Stimulated activated CD4-positive, alpha-beta T cell treated with anti-CD3 and anti-CD28 coated beads, Interleukin-15, amount 100 ng/mL, for 24 hours (primary cell): Measurements from ENCODE around the gene PTPN12.
A peak's percentile ranks its signal among the peaks of the same experiment; 100 is the strongest.
"Not testable (repeated sequence)": the region's sequence is repeated elsewhere in the genome, so short reads cannot be mapped to it uniquely, and the experiment has no call there.

Source experiments
- DNase-seq: peaks from one replicate; pipeline ENCODE4 v3.0.0-alpha.2; 2020

Gene PTPN12

GRCh38 chr7:77538281-77539212 is 1.5 kb downstream of the PTPN12 start:
- DNase-seq: peak; percentile 10

GRCh38 chr7:77540402-77540822 is 3.3 kb downstream of the PTPN12 start:
- DNase-seq: no peak

DNA sequence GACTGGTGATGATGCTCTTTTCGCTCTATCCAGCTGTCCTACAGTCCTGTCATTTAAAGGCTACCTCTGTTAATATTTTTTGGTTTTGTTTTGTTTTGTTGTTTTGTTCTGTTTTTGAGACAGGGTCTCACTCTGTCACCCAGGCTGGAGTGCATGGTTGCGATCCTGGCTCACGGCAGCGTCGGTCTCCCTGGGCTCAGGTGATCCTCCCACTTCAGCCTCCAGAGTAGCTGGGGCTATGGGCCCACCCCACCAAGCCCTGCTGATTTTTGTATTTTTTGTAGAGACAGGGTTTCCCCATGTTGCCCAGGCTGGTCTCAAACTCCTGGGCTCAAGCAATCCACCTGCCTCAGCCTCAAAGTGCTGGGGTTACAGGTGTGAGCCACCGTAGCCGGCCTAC is 3.9 kb downstream of the PTPN12 start:
- not testable (repeated sequence) for DNase-seq

DNA sequence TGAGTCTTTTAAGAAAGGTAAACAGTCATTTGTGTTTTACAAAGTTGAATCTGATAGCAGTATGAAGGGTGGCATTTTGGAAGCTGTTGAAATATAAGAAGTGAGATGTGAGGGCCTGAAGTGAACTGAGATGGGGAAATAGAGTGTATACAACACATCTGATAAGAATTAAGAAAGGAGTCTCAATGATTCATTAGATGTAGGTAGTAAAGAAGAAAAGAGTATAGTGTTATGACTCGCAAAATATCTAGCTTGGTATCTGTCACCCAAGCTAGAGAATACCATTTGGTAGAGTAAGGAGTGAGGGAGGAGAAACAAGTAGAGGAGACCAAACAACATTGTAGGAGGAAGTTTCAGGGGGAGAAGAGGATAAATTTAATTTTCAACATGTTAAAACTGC is 5.3 kb downstream of the PTPN12 start:
- DNase-seq: no peak

DNA sequence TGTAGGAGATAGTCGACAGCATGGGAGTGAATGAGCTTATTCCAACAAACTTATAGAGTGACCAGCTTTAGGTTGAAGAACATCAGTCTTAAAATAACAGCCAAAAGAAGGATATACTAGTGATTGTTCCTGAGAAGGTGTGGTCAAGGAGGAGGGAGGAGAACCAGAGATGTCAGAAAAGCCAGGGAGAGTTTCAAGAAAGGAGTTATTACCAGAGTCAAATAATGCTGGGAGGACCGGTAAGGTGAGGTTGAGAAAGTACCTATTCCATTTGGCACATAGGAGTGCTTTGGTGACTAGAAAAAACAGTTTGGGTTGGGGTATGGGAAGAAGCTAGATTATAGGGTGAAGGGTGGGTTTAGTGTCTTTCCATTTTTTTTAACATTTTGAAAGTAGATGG is 5.8 kb downstream of the PTPN12 start:
- DNase-seq: no peak

GRCh38 chr7:77543910-77544309 is 6.8 kb downstream of the PTPN12 start:
- no peak for DNase-seq

- DNase-seq: no peak
Measured at GRCh38 chr7:77544518-77544917, 7.4 kb downstream of the PTPN12 start.

- no peak for DNase-seq
Measured at GRCh38 chr7:77548206-77548605, 11.1 kb downstream of the PTPN12 start.

DNA sequence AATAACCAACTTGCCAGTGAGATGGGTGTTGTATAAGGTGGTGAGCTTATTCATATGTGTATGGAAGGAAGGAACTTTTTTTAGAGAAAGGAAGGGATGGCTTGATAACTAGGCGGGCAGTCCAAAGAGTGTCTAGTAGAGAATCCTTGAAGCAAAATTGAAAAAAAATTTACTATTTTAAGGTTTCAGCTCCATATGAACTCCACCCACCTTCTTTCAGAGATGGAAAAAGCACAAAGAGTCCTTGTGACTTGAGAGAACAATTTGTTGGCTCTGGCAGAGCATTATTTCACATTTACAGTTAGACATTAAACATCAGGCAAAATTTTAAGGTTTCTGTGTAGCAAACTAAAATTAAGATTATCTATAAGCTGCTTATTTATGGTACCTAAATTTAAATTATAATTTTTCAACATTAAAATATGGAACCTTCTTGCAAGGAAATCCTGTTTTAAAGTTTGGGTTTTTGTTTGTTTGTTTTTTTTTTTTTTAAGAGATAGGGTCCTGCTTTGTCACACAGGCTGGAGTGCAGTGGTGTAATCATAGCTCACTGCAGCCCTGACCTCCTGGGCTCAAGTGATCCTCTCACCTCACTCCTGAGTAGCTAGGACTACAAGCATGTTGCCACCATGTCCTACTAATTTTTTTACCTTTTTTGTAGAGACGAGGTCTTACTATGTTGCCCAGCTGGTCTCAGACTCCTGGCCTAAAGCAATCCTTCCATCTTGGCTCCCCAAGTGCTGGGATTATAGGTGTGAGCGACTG is 12.2 kb downstream of the PTPN12 start:
- DNase-seq: no peak

DNA sequence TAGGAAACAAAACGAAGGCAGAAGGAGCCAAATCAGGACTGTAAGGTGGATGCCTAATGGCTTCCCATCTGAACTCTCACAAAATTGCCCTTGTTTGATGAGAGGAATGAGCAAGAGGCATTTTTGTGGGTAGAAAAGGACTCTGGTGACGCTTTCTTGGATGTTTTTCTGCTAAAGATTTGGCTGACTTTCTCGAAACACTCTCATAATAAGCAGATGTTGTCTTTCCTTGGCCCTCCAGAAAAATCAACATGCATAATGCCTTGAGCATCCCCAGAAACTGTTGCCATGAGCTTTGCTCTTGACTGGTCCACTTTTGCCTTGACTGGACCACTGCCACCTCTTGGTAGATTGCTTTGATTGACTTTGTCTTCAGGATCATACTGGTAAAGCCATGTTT is 13.5 kb downstream of the PTPN12 start:
- DNase-seq: no peak

GRCh38 chr7:77553123-77553522 is 16.0 kb downstream of the PTPN12 start:
- DNase-seq: no peak

DNA sequence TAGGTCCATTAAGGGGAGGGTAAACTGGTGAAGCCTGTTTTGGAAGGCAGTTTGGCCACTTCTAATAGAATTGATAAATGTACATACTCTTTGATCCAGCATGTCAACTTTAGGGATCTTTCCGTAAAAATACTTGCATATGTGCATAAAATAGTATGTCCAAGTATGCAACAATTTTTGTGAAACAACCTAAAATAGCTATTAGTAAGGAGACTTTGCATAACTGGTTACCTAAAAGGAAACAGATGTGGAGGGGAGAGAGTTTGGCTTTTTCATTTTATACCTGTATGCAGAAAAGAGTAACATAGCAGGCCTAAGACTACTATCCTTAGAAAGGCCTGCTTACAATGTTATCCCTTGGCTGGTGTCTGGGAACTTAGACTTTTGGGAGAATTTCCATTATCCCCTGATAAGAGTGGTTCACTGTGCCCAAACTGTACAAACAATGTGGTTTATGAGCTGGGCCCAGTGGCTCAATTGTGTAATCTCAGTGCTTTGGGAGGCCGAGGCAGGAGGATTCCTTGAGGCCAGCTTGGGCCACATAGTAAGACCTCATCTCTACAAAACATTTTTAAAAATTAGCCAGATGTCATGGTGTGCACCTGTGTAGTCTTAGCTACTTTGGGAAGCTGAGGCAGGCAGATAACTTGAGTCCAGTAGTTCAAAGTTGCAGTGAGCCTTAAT is 21.3 kb downstream of the PTPN12 start:
- DNase-seq: no peak

- DNase-seq: no peak
Measured at GRCh38 chr7:77561352-77561751, 24.3 kb downstream of the PTPN12 start.

DNA sequence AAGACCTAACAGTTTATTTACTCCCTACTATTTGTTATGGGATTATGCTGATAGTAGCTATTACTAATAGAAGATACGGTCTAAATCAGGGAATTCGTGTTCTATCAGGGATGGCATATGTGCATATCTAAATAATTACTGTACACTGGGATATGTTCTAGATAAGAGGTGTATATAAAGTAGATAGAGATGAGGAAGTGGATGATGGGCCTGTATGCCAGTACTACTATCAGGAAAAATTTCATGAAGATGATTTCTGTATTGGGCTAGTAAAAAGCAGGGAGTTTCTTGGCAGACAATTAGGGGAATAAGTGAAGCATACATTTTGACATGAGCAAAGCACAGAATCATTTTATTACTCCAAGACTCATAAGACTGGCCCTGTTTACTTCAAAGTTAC is 26.2 kb downstream of the PTPN12 start:
- DNase-seq: no peak

DNA sequence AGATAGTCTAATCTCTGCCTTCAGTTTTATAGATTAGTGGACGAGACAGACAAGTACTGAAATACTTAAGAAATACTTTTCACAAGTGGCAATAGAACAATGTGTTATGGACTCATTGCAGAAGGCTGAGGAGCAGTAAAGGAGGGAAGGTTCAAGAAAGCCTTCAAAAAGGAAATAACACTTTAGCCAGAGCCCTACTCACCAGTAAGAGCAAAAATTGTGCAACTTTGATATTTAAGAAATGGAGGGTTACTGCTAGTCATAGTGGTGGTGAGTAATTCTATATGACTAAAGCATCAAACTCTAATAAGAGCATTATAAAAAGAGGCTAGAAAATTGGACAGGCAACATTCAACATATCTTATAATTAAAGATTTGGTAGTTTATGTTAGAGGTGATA is 28.8 kb downstream of the PTPN12 start:
- no peak for DNase-seq

- no peak for DNase-seq
Measured at GRCh38 chr7:77566421-77566820, 29.3 kb downstream of the PTPN12 start.

DNA sequence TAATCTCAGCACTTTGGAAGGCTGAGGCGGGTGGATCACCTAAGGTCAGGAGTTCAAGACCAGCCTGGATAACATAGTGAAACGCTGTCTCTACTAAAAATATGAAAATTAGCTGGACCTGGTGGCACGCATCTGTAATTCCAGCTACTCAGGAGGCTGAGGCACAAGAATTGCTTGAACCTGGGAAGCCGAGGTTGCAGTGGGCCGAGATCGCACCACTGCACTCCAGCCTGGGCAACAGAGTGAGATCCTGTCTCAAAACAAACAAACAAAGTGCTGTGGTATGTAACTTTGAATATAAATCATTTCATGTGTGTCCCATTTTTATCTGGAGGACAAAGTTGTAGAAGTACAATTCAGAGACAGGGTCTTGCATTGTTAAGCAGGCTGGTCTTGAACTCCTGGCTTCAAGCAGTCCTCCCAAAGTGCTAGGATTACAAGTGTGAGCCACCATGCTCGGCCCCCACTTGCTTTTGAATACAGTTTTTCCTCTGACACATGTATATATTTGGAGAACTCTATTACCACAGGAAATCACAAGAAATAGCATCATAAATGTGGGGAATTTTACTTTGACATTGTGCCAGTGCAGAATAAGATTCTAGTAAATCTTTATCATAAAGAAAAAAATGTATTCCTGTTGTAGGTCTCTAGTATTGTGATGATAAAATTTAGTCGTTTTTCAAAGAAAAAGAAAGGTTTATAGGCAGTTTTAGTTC is 32.6 kb downstream of the PTPN12 start:
- no peak for DNase-seq

DNA sequence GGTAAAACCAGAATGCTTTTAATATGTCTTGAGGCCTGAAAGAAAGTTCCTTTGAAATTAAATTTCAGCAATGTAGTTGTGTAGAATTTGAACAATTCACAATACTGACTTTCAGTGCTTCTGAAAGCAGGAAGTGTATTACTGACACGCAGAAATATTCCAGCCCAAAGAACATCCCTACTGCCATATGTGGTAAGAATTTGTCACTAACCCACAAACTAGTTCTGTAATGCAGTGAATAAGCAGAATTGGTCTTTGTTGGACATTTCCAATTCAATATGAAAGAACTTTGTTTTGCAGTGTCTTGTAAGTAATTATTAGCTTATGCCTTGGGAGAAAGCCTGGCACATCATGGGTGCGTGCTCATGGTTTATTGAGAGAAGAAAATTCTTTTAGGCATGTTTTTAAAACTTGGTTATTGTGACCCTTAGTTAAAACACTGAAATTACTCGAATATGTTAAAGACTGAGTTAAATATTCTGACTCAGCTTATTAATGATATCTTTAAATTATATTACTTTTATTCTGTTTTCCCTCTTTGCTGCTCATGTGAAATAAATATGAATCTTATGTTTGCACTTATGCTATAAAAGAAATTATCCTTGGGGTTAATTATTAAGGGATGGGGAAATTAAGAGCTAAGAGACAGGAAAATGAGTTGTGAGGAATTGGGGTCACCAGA is 33.4 kb downstream of the PTPN12 start:
- DNase-seq: no peak

- no peak for DNase-seq
Measured at GRCh38 chr7:77571801-77572200, 34.7 kb downstream of the PTPN12 start.

- no peak for DNase-seq
Measured at GRCh38 chr7:77575187-77575586, 38.1 kb downstream of the PTPN12 start.

- no peak for DNase-seq
Measured at GRCh38 chr7:77576856-77577255, 39.8 kb downstream of the PTPN12 start.

GRCh38 chr7:77579797-77580196 is 42.7 kb downstream of the PTPN12 start:
- DNase-seq: no peak
